Stimulated activated CD4-positive, alpha-beta T cell treated with anti-CD3 and anti-CD28 coated beads, TNF-alpha, amount 100 ng/mL, for 4 hours (primary cell): Measurements from ENCODE around the gene YIPF5.

Experiments
- DNase-seq, 3 experiments: peaks; one replicate each; pipeline ENCODE4 v3.0.0-alpha.2; 2020; ENCODE audit warnings: low read depth in 3 of 3

Gene YIPF5

DNA sequence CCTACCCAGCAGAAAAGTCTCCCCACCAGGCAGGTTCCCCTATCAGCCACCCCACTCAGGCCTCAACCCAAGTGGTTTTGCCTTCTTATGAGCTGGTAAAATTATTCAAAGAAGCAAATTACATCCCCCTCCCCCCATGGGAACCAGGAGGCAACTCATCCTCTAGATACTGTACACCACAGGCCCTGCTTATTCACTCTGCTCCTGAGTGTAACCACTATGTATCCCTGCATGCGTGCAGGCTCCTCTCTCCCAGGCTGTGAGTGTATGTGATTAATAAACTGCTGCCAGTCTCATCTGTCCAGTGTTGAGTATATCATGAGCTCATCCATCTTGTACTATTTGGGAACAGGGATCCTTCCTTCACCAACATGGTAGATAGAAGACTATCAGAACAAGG lies 8.8 kb upstream of the YIPF5 start:
- no peak for DNase-seq

DNA sequence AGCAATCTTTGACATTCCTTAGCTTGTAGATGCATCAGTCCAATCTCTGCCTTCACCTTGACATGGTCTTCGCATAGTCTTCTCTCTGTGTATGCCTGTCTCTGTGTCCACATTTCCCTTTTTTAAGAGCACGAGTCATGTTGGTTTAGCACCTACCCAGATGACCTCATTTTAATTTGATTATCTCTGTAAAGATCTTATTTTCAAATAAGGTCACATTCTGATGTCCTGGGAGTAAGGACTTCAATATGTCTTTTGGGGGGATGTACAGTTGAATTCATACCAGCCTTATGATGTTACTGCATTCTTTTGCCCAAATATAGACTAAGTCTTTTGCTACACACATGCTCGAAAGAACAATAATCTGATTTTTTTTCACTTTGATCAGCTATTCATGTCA lies 7.1 kb upstream of the YIPF5 start:
- no peak for DNase-seq

GRCh38 chr5:144173766-144174165 lies 3.3 kb upstream of the YIPF5 start:
- DNase-seq = no peak

DNA sequence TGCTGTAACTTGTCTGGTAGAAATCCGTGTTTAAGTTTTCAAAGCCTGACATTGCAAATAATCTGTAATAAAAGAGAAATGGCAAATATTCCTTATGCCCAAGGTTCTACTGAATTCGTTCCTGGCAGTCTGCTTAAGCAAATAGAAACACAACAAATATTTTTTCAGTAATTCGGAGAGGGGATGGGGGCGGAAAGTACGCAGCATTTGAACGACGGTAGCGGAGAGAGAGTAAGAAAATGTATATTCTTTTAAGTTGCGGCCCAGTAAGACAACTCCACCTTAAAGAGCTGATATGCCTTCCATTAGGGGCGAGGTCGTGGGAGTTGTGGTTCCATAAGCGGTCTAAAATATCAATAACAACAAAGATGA lies 569 bp downstream of the YIPF5 start:
- DNase-seq = no peak

DNA sequence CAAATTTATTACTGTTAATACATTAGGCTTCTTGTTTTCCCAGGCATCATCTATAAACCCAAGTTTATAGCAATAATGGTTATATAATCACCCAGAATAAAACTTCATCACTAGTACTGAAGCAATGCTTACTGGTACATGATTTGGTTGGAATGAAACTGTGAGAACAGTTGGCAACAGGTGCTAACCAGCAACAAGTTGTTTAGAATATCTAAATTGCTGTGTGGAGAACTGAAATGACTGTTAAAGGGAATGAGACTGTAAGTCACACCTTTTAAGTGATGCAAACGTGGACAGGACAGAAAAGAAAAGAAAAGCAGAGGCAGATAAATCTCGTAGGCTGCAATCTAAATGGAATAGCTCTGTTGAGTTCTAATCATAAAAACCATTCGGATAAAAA lies 2.5 kb downstream of the YIPF5 start:
- DNase-seq = no peak

GRCh38 chr5:144166696-144167095 lies 3.8 kb downstream of the YIPF5 start:
- DNase-seq = no peak

DNA sequence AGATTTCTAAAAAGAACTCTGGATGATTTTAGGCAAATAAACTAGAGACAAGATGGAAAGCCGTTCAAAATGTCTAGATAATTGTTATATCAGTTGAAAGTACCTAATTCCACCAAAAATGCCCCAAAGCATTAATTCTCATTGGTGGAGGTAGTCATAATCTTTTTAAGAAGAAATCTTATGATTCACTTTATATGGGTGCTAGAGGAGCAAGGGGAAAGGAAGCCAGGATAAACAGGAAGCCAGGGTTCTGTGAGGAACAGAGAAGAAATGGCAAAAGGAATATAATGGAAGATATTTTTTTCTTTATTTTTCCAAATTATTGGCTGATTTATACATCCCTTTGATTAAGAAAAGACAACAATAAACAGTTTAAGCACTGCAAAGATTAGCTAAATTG lies 7.8 kb downstream of the YIPF5 start:
- DNase-seq = no peak

DNA sequence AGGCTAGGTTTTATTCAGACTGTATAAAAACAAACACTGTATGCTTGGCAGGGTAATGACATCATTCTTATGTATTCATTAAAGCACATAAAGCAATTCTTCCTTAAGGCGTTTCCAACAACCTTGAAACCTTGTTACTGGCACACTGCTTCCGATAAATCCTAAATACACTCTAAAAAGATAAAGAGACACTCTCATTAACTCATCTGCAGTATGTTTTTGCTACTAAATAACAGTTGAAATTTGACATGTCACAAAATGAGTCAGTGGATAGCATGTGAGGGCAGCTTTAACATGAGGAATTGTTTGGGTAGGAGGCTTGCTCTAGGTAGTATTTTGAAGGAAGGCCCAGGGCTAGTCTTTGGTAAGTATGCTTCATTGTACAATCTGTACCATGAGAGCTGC lies 13.7 kb downstream of the YIPF5 start:
- DNase-seq = no peak

DNA sequence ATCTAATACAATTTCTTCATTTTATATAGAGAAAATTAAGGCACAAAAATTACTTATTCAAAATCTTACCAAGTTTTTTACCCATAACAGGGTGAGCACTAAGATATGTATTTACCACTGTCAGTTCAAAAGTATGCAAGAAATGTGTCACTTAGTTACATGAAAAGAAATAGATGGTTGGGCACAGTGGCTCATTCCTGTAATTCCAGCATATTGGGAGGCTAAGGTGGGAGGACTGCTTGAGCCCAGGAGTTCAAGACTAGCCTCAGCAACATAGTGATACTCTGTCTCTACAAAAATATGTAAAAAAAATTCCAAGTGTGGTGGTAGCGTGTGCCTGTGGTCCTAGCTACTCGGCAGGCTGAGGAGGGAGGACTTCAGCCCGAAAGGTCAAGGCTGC lies 19.4 kb downstream of the YIPF5 start:
- no peak for DNase-seq

- no peak for DNase-seq
These were observed 25.3 kb downstream of the YIPF5 start for GRCh38 chr5:144144956-144145751.

DNA sequence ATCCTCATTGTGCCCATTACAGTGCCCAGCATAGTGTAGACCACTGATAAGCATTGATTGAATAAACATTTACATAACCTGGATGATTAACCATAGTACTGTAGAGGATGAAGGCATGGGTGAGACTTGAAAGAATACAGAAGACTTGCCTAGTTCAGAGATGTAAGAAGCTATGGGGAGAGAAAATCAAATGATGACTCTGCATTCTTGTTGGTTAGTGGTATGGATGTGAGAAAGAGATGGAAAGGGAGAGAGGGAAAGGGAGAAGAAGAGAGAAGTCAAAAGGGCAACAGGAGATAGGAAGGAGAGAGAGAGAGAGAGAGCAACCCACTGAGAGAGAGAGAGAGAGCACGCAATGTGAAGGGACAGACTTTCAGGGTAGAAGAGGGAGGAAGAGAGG lies 26.8 kb downstream of the YIPF5 start:
- DNase-seq = no peak

DNA sequence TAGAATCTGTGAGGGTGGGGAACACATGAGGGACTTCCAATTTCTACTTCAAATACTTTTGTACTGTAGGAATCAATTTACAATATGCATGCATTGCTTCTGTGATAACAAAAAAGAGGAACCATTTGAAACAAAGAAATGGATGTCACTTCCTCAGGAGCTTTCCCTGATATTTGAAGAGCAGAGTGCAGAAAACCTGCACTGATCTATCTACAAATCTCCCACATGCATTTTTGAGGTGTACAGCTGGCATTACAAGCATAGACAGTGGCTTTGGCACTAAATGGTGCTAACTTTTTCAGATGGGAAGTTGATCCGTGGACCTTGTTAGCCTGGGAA lies 27.7 kb downstream of the YIPF5 start:
- DNase-seq = no peak

GRCh38 chr5:144142139-144142823 lies 28.2 kb downstream of the YIPF5 start:
- no peak for DNase-seq

DNA sequence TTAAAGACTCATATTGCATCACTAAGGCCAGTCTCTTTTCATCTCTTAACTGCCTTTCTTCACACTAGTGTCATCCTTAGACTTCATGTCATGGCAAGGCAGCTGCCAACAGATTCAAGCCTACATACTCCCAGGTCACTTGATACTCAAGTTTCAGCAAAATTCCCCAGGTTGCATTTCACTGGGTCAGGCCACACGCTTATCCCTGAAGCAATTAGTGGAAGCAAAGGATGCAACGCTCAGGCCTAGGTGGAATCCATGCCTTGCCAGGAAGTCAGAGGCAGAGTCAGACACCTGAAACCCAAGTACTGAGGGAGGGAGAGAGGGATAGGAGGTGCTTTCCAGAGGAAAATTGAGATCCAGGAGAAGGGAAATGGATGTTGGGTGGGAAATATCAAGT lies 28.9 kb downstream of the YIPF5 start:
- no peak for DNase-seq

DNA sequence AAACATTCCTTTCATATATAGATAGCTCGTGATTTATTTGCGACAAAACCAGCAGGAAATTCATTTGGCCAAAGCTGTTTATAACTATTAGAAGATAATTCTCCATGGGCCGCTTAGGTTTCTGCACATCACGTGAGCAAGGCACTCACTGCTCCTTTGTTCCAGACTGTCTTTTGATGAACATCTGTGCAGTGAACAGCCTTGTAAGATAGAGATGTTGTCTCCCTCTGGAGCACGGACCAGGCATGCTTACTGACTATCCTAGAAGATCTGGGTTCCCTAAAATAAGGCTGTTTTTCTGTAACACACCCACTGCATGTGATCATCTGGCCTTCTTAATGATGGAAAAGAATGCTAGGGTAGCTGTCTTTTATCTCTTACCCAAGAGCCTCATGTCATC lies 30.9 kb downstream of the YIPF5 start:
- no peak for DNase-seq

DNA sequence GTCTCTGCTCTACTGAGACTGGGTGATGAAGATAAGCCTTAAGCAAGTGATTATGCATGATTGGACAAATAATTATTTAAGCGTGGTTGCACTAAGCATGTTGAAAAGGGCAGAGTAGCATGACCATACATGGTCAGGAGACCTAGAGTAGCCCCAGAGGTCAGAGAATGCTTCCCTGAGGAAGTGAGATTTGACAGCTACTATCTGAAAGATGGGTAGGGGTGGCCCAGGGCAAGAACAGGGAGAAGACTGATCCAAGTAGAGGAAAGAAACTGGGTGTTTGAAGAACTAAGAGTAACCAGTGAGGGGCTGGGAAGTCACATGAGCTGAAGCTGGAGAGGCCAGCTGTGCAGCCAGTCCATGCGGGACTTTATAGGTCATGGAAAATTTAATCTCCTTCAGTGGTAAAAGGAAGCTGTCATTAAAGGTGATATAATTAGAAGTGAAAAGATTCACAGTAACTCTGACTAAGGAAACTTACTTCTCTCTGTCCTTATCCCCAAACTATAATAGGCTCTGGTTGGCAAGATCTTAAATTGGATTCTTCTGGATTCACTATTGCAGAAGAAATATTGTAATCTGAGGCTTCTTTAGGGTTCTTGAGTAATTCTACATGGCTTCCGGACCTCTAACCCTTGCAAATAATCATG lies 35.2 kb downstream of the YIPF5 start:
- no peak for DNase-seq

DNA sequence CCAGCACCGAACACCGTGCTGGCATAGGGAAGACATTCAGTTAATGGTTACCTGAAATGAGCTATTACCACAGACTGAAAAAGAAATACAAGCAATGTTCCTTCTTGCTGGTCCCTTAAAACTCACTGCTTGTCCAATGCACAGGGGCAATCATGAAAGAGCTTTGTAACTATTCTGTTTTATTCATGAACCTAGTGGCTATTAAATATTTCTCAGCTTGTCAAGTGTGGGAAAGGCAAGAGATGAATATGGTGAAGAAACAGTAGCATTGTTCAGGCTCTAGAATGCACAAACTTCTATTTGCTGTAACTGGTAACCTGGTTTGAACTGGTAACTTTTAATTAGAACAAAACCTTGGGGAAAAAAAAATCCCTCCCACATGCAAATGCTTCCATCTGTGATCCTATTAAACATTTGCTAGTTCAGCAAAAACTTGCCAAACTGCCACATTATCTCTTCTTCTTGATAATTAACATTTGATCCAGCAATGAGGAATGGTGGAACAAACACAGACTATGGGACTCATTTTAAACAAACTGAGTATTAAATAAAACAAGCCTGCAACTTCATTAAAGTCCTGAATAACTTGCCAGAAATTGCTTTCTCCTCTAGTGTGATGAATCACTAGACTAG lies 36.1 kb downstream of the YIPF5 start:
- no peak for DNase-seq

DNA sequence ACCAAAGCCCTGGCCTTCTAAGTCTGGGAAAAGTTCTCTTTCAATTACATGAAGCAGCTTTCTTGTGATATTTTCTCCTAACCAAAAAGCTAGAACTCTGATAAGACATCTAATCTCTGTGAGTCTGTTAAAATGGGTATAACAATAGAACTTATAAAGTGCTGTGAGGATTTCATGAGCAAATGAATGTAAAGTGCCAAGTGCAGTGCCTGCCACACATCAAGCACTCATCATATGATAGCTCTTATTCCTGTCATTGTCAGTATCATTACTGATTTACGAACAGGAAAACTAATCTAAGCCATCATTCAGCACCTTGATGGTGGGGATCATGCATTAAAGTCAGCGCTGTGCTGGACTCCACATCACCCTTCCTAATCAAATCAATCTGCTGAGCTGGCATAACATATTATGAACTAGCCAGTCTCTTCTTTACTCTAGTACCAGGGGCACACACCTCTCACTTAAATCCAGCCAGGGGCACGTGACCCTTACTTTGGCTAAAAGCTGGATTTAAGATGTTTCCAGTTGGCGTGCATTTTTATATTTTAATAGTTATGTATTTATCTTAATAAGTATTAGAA lies 37.3 kb downstream of the YIPF5 start:
- no peak for DNase-seq

GRCh38 chr5:144131261-144131660 lies 39.2 kb downstream of the YIPF5 start:
- no peak for DNase-seq

DNA sequence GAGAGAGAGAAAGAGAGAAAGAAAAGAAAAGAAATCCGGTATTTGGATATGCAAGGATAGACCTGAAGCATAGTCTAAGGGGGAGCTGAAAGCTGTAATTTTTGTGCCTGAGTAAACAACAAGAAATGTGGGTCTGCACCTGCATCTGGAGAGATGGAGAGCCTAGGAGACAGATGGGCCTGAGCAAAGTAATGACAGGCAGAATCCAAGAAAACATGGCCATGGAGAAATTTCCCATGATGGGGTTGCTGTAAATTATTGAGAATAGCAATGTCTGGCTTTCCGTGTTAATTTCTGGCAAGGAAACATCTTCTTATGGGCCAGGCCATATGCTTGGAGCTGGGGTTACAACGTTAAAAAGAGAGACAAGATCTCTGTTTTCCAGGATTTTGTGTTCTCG lies 40.2 kb downstream of the YIPF5 start:
- no peak for DNase-seq

GRCh38 chr5:144128844-144129243 lies 41.6 kb downstream of the YIPF5 start:
- no peak for DNase-seq

- DNase-seq = no peak
These were observed 43.8 kb downstream of the YIPF5 start for GRCh38 chr5:144126707-144127106.
